OCI-LY7 (cell line): ENCODE results near the gene HOXA7. TPM values are rescaled to one million over a fixed set of nuclear protein-coding genes. Genes with fewer than 3 reads are reported as not detected.

Experiments used
- BruUV-seq: library from RNA; stranded (reverse); fragments of 400-500 nt; replicated peaks from 2 replicates; lab custom pipeline; 2021; lab: Mats Ljungman, UMichigan
- CTCF ChIA-PET: fragments of 300-600 bp; sonication (Branson Sonifier 250); formaldehyde crosslinking; loops from one replicate; lab custom pipeline; 2022; ENCODE audit warnings: antibody characterized with exemption; ENCODE audit not compliant: unreplicated experiment; lab: Charles Lee
- POLR2A ChIA-PET: fragments of 300-600 bp; sonication (Branson Sonifier 250); formaldehyde crosslinking; loops from one replicate; lab custom pipeline; 2022; ENCODE audit warnings: antibody characterized with exemption; lab: Charles Lee
- DNase-seq: peaks from one replicate; pipeline ENCODE4 v3.0.0-alpha.2; 2015; ENCODE audit warnings: low spot score
- H2AFZ ChIP-seq: fragments of 200-600 bp; sonication (generic), shearing (Covaris generic); 2 replicates; pipeline ENCODE4 v1.6.1; 2014; ENCODE audit warnings: mild to moderate bottlenecking, antibody characterized with exemption, low read length, moderate library complexity
- H3K27ac ChIP-seq: fragments of 200-600 bp; sonication (generic); 2 replicates; pipeline ENCODE4 v1.5.1; 2014; ENCODE audit warnings: mixed run types, low read depth, mild to moderate bottlenecking, moderate library complexity, low read length, inconsistent platforms; ENCODE audit not compliant: poor library complexity, severe bottlenecking
- H3K36me3 ChIP-seq: fragments of 200-600 bp; sonication (generic); 2 replicates; pipeline ENCODE4 v1.6.1; 2014; ENCODE audit warnings: mild to moderate bottlenecking, antibody characterized with exemption, low read length, moderate library complexity, mixed read lengths; ENCODE audit not compliant: insufficient read depth
- H3K4me1 ChIP-seq: fragments of 200-600 bp; sonication (generic); 2 replicates; pipeline ENCODE4 v1.5.1; 2014; ENCODE audit warnings: mild to moderate bottlenecking, low read length; ENCODE audit not compliant: insufficient read depth, poor library complexity, severe bottlenecking
- H3K4me2 ChIP-seq: fragments of 200-600 bp; sonication (generic); 2 replicates; pipeline ENCODE4 v1.6.1; 2014; ENCODE audit warnings: mild to moderate bottlenecking, low read length
- H3K4me3 ChIP-seq: fragments of 200-600 bp; sonication (generic); 2 replicates; pipeline ENCODE4 v1.5.1; 2014; ENCODE audit warnings: mild to moderate bottlenecking, low read depth, low read length; ENCODE audit not compliant: poor library complexity, severe bottlenecking
- H3K79me2 ChIP-seq: fragments of 200-600 bp; sonication (generic); 2 replicates; pipeline ENCODE4 v1.6.1; 2016; ENCODE audit warnings: low read depth, mild to moderate bottlenecking, low read length, moderate library complexity, mixed read lengths; ENCODE audit not compliant: insufficient read depth
- H3K9me2 ChIP-seq: fragments of 200-600 bp; sonication (generic); 2 replicates; pipeline ENCODE4 v1.6.1; 2016; ENCODE audit warnings: mild to moderate bottlenecking, low read length, mixed read lengths; ENCODE audit not compliant: insufficient read depth
- H3K9me3 ChIP-seq: fragments of 200-600 bp; sonication (generic); 2 replicates; pipeline ENCODE4 v1.6.1; 2014; ENCODE audit warnings: mild to moderate bottlenecking, mixed run types, low read length, mixed read lengths
- H4K20me1 ChIP-seq: fragments of 200-600 bp; sonication (generic); 2 replicates; pipeline ENCODE4 v1.6.1; 2014; ENCODE audit warnings: mild to moderate bottlenecking, antibody characterized with exemption, low read length, moderate library complexity, mixed read lengths; ENCODE audit not compliant: insufficient read depth
- CTCF ChIP-seq: fragments of 200-600 bp; sonication (generic); conservative IDR thresholded peaks from 2 replicates; pipeline ENCODE4 v1.5.1; 2014; ENCODE audit warnings: mild to moderate bottlenecking, antibody characterized with exemption, low read length, moderate library complexity, mixed read lengths
- EZH2phosphoT487 ChIP-seq: fragments of 200-600 bp; sonication (generic); IDR thresholded peaks from 2 replicates; pipeline ENCODE4 v1.6.1; 2018; ENCODE audit warnings: low read depth, borderline replicate concordance, mild to moderate bottlenecking, mixed run types, antibody characterized with exemption, low read length, moderate library complexity, mixed read lengths
- intact Hi-C: fragments of 100-400 bp; cut with micrococcal nuclease; formaldehyde crosslinking; loops from one replicate; pipeline ENCODE4 v1.10.0; 2022; ENCODE audit not compliant: unreplicated experiment
- total RNA-seq, 2 experiments: library from RNA; depleted of rRNA in 1 of 2; stranded (reverse); fragments of >200 nt in 1 of 2; shearing (Covaris generic) in 1 of 2; gene quantifications; 2 replicates each; pipeline ENCODE4 v1.2.3, GENCODE V29; 2014 to 2022

The HOXA7 gene
- total RNA-seq, 2 experiments from 2014 or later, result 1.2 to 6.0 TPM

GRCh38 chr7:27106901-27107240, 49.6 kb downstream of the HOXA7 start:
- Histone ChIP-seq H3K36me3 (no peaks in the 10 kb centered on the region), H2AFZ (no peak overlapping the region), H3K4me2 (no peak overlapping the region), H3K4me1 (no peaks in the 10 kb centered on the region), H3K4me3 (no peak overlapping the region), H3K79me2 (no peaks in the 10 kb centered on the region), H3K9me3 (no peaks in the 10 kb centered on the region), H3K9me2 (no peaks in the 10 kb centered on the region), H4K20me1 (no peaks in the 10 kb centered on the region), H3K27ac (no peak overlapping the region)
- DNase-seq, result no peak
- intact Hi-C loops, result no loop called here
- ChIA-PET POLR2A (no interaction called here), CTCF (no interaction called here)
- no TSS peak for BruUV-seq
- TF ChIP-seq CTCF (no peak), EZH2phosphoT487 (no peak)

- ChIA-PET POLR2A (no interaction called here), CTCF (interaction anchor here (0.8 kb wide), 1 partner anchor 10 kb away, joined by 3 read pairs; the partner anchor contains the start of gene HOXA1)
- Histone ChIP-seq H2AFZ (no peak overlapping the region), H3K4me2 (no peak overlapping the region), H3K9me3 (no peaks in the 10 kb centered on the region), H3K4me1 (no peaks in the 10 kb centered on the region), H3K9me2 (no peaks in the 10 kb centered on the region), H3K79me2 (no peaks in the 10 kb centered on the region), H3K4me3 (no peak overlapping the region), H4K20me1 (no peaks in the 10 kb centered on the region), H3K36me3 (no peaks in the 10 kb centered on the region), H3K27ac (no peak overlapping the region)
- DNase-seq, result no peak
- TF ChIP-seq CTCF, result no peak
- intact Hi-C loops, result no loop called here
- no TSS peak for BruUV-seq
Measured at GRCh38 chr7:27106181-27106900, 50.1 kb downstream of the HOXA7 start.

- H4K20me1 ChIP-seq, result no peaks in the 10 kb centered on the region
- ChIA-PET CTCF (interaction anchor here (0.8 kb wide), 1 partner anchor 9 kb away, joined by 3 read pairs; the partner anchor contains the start of gene HOXA1), POLR2A (interaction anchor here (1.2 kb wide), 1 partner anchor 11 kb away, joined by 4 read pairs; no protein-coding TSS in a partner anchor)
- no peak for DNase-seq
- H3K9me2 ChIP-seq, result no peaks in the 10 kb centered on the region
- H3K36me3 ChIP-seq, result no peaks in the 10 kb centered on the region
- BruUV-seq, result no TSS peak
- no peaks in the 10 kb centered on the region for H3K4me1 ChIP-seq
- H3K27ac ChIP-seq, result no peak overlapping the region
- H3K4me3 ChIP-seq, result no peak overlapping the region
- H3K4me2 ChIP-seq, result no peak overlapping the region
- no peaks in the 10 kb centered on the region for H3K9me3 ChIP-seq
- H2AFZ ChIP-seq, result no peak overlapping the region
- TF ChIP-seq EZH2phosphoT487, result no peak
- TF ChIP-seq CTCF, result no peak
- intact Hi-C loops, result no loop called here
- H3K79me2 ChIP-seq, result no peaks in the 10 kb centered on the region
Measured at GRCh38 chr7:27105301-27106031, 51.0 kb downstream of the HOXA7 start.
